CD4-positive, alpha-beta memory T cell (primary cell): ENCODE results near the gene NPTX1. TPM values are rescaled to one million over a fixed set of nuclear protein-coding genes. Genes with fewer than 3 reads are reported as not detected.

ENCODE experiments used
- CTCF ChIA-PET: fragments of 350-600 bp; sonication (Branson Sonifier 250); formaldehyde crosslinking; loops from one replicate; lab custom pipeline; 2021; ENCODE audit warnings: inconsistent platforms; ENCODE audit not compliant: partially characterized antibody; lab: Charles Lee
- POLR2A ChIA-PET: fragments of 350-600 bp; sonication (Branson Sonifier 250); formaldehyde crosslinking; loops from one replicate; lab custom pipeline; 2021; ENCODE audit not compliant: partially characterized antibody; lab: Charles Lee
- DNase-seq, 5 donors: peaks; one replicate each; pipeline versions ENCODE4 v3.0.0 to v3.0.0-alpha.2; 2020 to 2022; ENCODE audit warnings: mixed read lengths in 1 of 5
- H3K27ac ChIP-seq: one replicate; pipeline ENCODE4 v1.7.0; 2013; ENCODE audit warnings: low read depth, low read length
- H3K27me3 ChIP-seq: 2 replicates; pipeline ENCODE4 v1.7.0; 2013; ENCODE audit warnings: mild to moderate bottlenecking, low read length, moderate library complexity; ENCODE audit not compliant: insufficient read depth
- H3K36me3 ChIP-seq: 2 replicates; pipeline ENCODE4 v1.7.0; 2013; ENCODE audit warnings: mild to moderate bottlenecking, low read length, moderate library complexity; ENCODE audit not compliant: insufficient read depth
- H3K4me1 ChIP-seq: 2 replicates; pipeline ENCODE4 v1.7.0; 2013; ENCODE audit warnings: mild to moderate bottlenecking, low read length, moderate library complexity; ENCODE audit not compliant: insufficient read depth
- H3K4me3 ChIP-seq, 2 donors: one replicate each; pipeline ENCODE4 v1.7.0; 2013; ENCODE audit warnings: low read length in 2 of 2, mild to moderate bottlenecking in 1 of 2
- H3K9me3 ChIP-seq, 2 donors: one replicate each; pipeline ENCODE4 v1.7.0; 2013; ENCODE audit warnings: low read length in 2 of 2, control low read depth in 1 of 2; ENCODE audit not compliant: control insufficient read depth in 1 of 2
- H3K27ac Mint-ChIP-seq, 7 donors: one replicate each; pipeline ENCODE4 v1.8.0; 2020 to 2021; ENCODE audit warnings: mixed read lengths in 7 of 7, mild to moderate bottlenecking in 6 of 7, inconsistent platforms in 3 of 7, moderate library complexity in 3 of 7
- H3K27me3 Mint-ChIP-seq, 2 donors: one replicate each; pipeline ENCODE4 v1.8.0; 2020 to 2021; ENCODE audit warnings: mixed read lengths in 2 of 2
- H3K36me3 Mint-ChIP-seq, 2 donors: one replicate each; pipeline ENCODE4 v1.8.0; 2020 to 2021; ENCODE audit warnings: mixed read lengths in 2 of 2, inconsistent platforms in 1 of 2, mild to moderate bottlenecking in 1 of 2
- H3K4me1 Mint-ChIP-seq, 4 donors: one replicate each; pipeline ENCODE4 v1.8.0; 2020 to 2021; ENCODE audit warnings: mixed read lengths in 4 of 4, mild to moderate bottlenecking in 1 of 4
- H3K4me3 Mint-ChIP-seq, 8 donors: one replicate each; pipeline ENCODE4 v1.8.0; 2020 to 2021; ENCODE audit warnings: mixed read lengths in 8 of 8, mild to moderate bottlenecking in 7 of 8, moderate library complexity in 6 of 8, inconsistent platforms in 3 of 8
- H3K9me3 Mint-ChIP-seq, 8 donors: one replicate each; pipeline ENCODE4 v1.8.0; 2020 to 2021; ENCODE audit warnings: mixed read lengths in 8 of 8, mild to moderate bottlenecking in 5 of 8, inconsistent platforms in 3 of 8, moderate library complexity in 1 of 8
- intact Hi-C: fragments of 100-400 bp; cut with micrococcal nuclease; formaldehyde crosslinking; loops from one replicate; pipeline ENCODE4 v1.15.1; 2023
- polyA plus RNA-seq, 2 donors: library from polyadenylated mRNA; unstranded; fragments of 300-500 nt; fragmentation: Illumina TruSeq; gene quantifications; one replicate each; pipeline ENCODE4 v1.2.3, GENCODE V29; 2021
- total RNA-seq, 2 experiments: library from RNA; stranded (reverse); gene quantifications; one replicate each; pipeline ENCODE4 v1.2.3, GENCODE V29; 2021

The NPTX1 gene
- total and polyA plus RNA-seq, 4 experiments from 2014 or later = 0.38 TPM; not detected in 3

DNA sequence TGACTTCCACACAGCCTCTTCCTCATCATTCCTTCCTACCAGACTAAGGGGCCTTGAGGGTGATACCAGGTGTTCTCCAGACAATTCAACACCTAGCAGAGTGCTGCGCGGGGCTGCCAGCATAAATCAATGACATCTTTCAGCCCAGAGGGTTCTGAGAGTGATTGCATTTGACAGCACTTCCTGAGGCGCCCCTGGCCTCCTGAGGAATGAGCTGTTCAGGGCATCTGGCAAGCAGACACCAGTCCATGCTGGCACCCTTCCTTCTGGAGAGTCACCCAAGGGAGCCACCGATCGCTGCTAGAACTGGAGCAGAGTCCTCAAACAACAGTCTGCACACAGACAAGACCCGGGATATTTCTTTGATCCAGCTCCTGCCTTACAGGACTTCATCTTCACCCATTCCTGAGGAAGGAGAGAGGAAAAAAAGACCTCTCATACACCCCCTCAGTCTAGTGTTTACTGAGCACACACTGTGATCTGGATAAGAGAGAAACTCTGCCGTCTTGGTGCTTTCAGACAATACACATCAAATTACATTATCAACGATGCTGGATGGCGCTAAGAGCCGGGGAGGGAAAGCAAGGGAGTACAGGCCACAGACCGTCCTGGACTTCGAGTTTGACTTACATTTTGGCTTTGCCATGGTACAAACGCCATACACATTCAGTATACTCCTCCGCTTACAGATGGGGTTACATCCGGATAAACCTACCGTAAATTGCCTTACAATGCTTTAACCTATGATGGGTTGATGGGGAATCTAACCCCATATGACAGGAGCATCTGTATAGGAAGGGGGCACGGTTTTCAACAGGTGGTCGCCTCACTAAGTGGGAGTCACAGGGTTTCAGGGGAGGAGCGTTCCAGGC is 23.0 kb downstream of the NPTX1 start:
- ChIA-PET POLR2A (interaction anchor here (1.0 to 2.7 kb wide), 15 partner anchors 11 to 1230 kb away, joined by 3 to 22 read pairs (median 5); partner anchors contain the start of genes ARL16, CHMP6, ENDOV and FAAP100), CTCF (interaction anchor here (1.1 kb wide), 1 partner anchor 525 kb away, joined by 3 read pairs; no protein-coding TSS in a partner anchor)
- Mint-ChIP-seq H3K27me3 (peaks cover 4 to 6% of the 10 kb centered on the region in 2 donors), H3K4me3 (peak overlapping the region; percentile 89 to 93 (median 92)), H3K9me3 (peaks cover 0 to 4% (median 0%) of the 10 kb centered on the region in 8 donors), H3K36me3 (peaks cover 0 to 3% of the 10 kb centered on the region in 2 donors), H3K27ac (peak overlapping the region; percentile 88 to 98 (median 96)), H3K4me1 (peaks cover 9 to 25% (median 12%) of the 10 kb centered on the region in 4 donors)
- Histone ChIP-seq H3K9me3 (no peaks in the 10 kb centered on the region), H3K4me3 (peak overlapping the region in 1 of 2 donors; percentile 42), H3K27ac (no peak overlapping the region), H3K4me1 (peaks cover 18% of the 10 kb centered on the region), H3K36me3 (no peaks in the 10 kb centered on the region), H3K27me3 (no peaks in the 10 kb centered on the region)
- DNase-seq = peak in 1 of 5 donors; percentile 20
- intact Hi-C loops = no loop called here

DNA sequence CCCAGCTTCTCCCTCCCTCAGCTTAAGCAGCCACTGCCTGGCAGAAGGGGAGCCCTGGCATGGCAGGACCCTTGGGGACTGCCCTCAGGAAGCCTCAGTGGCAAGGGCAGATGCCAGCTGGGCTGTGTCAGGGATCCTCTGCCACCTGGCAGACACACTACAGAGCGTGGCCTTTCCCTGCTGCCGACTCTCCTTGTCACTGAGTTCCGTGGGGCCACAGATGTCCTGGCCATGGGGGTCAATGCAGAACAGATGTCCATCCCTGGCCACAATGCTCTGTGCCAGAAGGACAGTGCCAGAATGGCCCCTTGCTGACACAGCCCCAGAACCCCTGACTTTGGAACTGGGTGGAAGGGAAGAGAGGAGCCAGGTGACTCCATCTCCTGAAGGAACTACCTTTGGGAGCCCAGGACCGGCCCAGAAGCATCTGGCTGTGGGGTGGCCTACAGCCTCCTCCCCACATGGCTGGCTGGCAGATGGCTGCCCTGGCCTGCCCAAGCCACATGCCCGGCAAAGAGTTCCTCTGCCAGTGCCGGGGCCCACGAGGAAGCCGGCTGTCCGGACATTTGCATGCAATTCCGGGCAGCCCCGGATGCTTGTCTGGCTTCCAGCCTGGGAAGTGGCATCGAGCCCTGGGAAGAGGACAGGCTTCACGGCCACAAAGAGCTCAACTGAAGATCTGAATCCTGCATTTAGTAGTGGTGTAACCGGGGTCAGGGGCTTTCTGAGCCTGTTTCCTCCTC is 24.1 kb downstream of the NPTX1 start:
- H3K4me1 Mint-ChIP-seq = peaks cover 9 to 22% (median 12%) of the 10 kb centered on the region in 4 donors
- peaks cover 0 to 4% (median 0%) of the 10 kb centered on the region in 8 donors for H3K9me3 Mint-ChIP-seq
- DNase-seq = peak in 1 of 5 donors; percentile 13
- POLR2A ChIA-PET = no interaction called here
- peaks cover 18% of the 10 kb centered on the region for H3K4me1 ChIP-seq
- H3K27ac Mint-ChIP-seq = peak overlapping the region in 1 of 7 donors; percentile 95
- no peaks in the 10 kb centered on the region for H3K27me3 ChIP-seq
- intact Hi-C loops = no loop called here
- peaks cover 0 to 3% of the 10 kb centered on the region in 2 donors for H3K27me3 Mint-ChIP-seq
- H3K36me3 ChIP-seq = no peaks in the 10 kb centered on the region
- CTCF ChIA-PET = no interaction called here
- H3K4me3 Mint-ChIP-seq = peak overlapping the region in 1 of 8 donors; percentile 93
- H3K4me3 ChIP-seq = no peak overlapping the region
- no peaks in the 10 kb centered on the region for H3K9me3 ChIP-seq
- H3K27ac ChIP-seq = no peak overlapping the region
- H3K36me3 Mint-ChIP-seq = peaks cover 0 to 3% of the 10 kb centered on the region in 2 donors

DNA sequence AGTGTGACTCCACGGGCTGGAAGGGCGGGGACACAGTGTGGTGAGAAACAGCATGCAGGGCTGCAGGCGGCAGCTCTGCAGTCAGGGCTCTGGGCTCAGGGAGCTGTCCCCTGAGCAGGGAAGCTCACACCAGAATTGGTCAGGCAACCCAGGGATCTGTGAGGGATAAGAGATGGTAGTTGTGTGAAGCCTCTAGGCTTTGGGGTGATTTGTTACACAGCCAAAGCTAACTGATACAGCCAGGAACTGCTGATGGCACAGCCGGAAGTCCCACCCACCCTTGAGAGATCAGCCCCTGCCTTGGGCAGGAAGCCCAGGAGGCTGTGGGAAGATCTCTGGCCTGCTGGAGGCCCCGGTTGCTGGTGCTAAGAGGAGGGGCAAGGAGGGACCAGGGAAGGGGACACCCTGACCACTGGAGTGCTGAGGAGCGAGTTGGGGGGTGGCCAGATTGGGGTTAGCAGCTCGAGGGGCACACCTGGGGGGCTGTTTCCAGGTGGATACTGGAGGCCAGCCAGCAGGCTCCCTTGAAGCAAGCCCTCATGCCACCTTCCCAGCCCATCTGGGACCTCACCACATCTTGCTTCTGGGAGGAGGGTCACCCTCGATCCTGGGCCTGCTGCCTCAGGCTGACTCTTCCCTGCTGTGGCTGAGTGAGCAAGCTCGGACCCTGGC is 25.2 kb downstream of the NPTX1 start:
- Mint-ChIP-seq H3K36me3 (peaks cover 0 to 3% of the 10 kb centered on the region in 2 donors), H3K4me1 (peaks cover 9 to 17% (median 12%) of the 10 kb centered on the region in 4 donors), H3K9me3 (peaks cover 0 to 4% (median 0%) of the 10 kb centered on the region in 8 donors), H3K27me3 (no peaks in the 10 kb centered on the region), H3K27ac (no peak overlapping the region), H3K4me3 (peak overlapping the region in 1 of 8 donors; percentile 68)
- CTCF ChIA-PET = no interaction called here
- H3K4me1 ChIP-seq = peaks cover 18% of the 10 kb centered on the region
- no peaks in the 10 kb centered on the region for H3K9me3 ChIP-seq
- intact Hi-C loops = no loop called here
- DNase-seq = peak in 1 of 5 donors; percentile 8
- H3K27ac ChIP-seq = no peak overlapping the region
- H3K36me3 ChIP-seq = no peaks in the 10 kb centered on the region
- POLR2A ChIA-PET = no interaction called here
- H3K27me3 ChIP-seq = no peaks in the 10 kb centered on the region
- no peak overlapping the region for H3K4me3 ChIP-seq

DNA sequence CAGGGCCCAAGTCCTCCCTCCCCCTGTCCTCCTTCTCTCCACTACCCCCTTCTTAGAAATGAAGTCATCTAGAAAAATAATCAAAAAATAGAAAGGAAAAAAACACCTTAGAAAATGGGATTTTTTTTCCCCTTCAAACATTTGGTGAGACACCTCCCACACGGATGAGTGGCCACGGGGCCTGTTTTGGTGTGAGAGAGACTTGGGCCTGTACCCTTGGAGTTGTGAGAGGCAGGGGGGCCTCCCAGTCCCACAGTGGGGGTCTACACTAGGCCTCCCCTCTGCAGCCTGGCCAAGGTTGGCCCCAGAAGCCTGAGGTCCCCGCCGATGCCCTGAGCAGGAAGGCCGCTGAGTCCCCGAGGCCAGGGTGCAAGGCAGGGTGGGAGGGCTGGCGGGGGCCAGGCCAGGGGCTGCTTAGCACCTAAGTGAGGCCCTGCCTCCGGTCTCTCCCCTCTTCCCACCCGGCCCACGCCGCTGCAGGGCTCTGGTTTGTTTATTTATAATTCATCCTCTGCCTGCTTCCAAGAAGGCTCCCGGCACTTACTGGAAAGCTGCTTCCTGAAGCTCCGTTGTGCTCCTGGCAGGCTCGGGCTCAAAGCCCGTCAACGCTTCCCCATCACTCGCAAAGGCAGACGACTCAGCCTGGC is 26.4 kb downstream of the NPTX1 start:
- Histone ChIP-seq H3K9me3 (no peaks in the 10 kb centered on the region), H3K36me3 (no peaks in the 10 kb centered on the region), H3K4me3 (no peak overlapping the region), H3K4me1 (peaks cover 9% of the 10 kb centered on the region), H3K27me3 (no peaks in the 10 kb centered on the region), H3K27ac (no peak overlapping the region)
- H3K36me3 Mint-ChIP-seq = peaks cover 0 to 3% of the 10 kb centered on the region in 2 donors
- CTCF ChIA-PET = no interaction called here
- H3K27ac Mint-ChIP-seq = peak overlapping the region in 1 of 7 donors; percentile 55
- peaks cover 3 to 10% (median 7%) of the 10 kb centered on the region in 4 donors for H3K4me1 Mint-ChIP-seq
- peaks cover 0 to 4% (median 0%) of the 10 kb centered on the region in 8 donors for H3K9me3 Mint-ChIP-seq
- POLR2A ChIA-PET = no interaction called here
- intact Hi-C loops = no loop called here
- no peaks in the 10 kb centered on the region for H3K27me3 Mint-ChIP-seq
- no peak overlapping the region for H3K4me3 Mint-ChIP-seq
- DNase-seq = no peak

DNA sequence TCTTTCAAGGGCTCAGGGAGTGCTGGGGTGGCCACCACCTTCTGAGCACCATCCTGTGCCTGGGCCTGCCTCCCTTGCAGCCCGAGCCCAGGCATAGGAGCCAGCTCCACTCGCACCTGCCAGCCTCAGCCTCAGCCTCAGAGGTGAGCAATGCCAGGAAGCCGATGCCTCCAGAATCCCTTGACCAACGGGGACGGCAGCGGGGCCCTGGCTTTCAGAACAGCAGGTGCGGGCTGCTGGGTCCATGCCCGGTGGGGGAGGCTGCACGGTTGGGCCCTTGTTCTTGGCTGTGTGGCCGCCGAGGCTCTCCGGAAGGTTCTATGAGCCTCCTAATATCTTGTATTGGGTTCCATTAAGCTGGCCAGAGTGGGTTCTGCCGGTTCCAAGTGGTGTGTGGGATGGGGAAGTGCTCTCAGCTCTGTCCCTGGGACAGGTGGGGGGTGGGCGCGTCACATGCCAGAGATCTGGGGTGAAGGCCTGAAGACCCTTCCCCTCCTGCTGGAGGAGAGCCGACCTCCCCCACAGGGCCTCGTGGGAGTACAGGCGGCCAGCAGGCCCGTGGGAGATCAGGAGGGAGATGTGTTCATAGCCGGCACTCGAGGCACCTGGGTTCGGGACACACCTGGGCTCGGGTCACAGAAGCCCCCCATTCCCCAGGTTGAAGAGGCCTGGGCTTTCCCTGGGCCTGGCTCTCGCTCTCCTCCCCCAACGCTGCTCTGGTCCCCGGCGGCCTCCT is 27.0 kb downstream of the NPTX1 start:
- intact Hi-C loops = no loop called here
- ChIA-PET CTCF (no interaction called here), POLR2A (no interaction called here)
- H3K27ac ChIP-seq = no peak overlapping the region
- Mint-ChIP-seq H3K27ac (no peak overlapping the region), H3K9me3 (peaks cover 0 to 4% (median 0%) of the 10 kb centered on the region in 8 donors), H3K4me3 (no peak overlapping the region), H3K4me1 (peaks cover 3 to 9% (median 6%) of the 10 kb centered on the region in 4 donors), H3K36me3 (peaks cover 0 to 3% of the 10 kb centered on the region in 2 donors), H3K27me3 (no peaks in the 10 kb centered on the region)
- H3K9me3 ChIP-seq = no peaks in the 10 kb centered on the region
- peaks cover 9% of the 10 kb centered on the region for H3K4me1 ChIP-seq
- no peaks in the 10 kb centered on the region for H3K36me3 ChIP-seq
- no peaks in the 10 kb centered on the region for H3K27me3 ChIP-seq
- no peak overlapping the region for H3K4me3 ChIP-seq
- DNase-seq = no peak

DNA sequence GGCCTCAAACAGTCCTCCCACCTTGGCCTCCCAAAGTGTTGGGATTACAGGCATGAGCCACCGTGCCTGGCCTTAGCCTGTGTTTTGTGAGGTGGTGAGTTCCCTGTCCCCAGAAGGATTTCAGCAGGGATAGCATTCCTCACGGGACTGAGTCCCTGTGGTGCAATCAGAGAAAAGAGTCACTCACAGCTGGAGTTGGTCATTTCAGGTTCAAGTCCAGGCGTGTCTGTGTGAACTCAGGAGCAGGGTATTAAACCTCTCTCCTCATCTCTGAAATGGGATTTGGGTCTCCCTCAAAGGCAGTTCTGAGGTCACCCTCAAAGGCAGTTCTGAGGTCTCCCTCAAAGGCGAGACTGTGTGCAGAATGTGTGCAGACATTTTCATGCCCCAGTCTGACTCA is 28.6 kb downstream of the NPTX1 start:
- intact Hi-C loops = no loop called here
- Mint-ChIP-seq H3K4me3 (no peak overlapping the region), H3K27ac (no peak overlapping the region), H3K27me3 (peaks cover 2 to 3% of the 10 kb centered on the region in 2 donors), H3K36me3 (peaks cover 0 to 2% of the 10 kb centered on the region in 2 donors), H3K9me3 (no peaks in the 10 kb centered on the region), H3K4me1 (no peaks in the 10 kb centered on the region)
- H3K27ac ChIP-seq = no peak overlapping the region
- ChIA-PET POLR2A (no interaction called here), CTCF (no interaction called here)
- H3K4me3 ChIP-seq = no peak overlapping the region
- no peak for DNase-seq
- no peaks in the 10 kb centered on the region for H3K27me3 ChIP-seq
- no peaks in the 10 kb centered on the region for H3K36me3 ChIP-seq
- no peaks in the 10 kb centered on the region for H3K4me1 ChIP-seq
- no peaks in the 10 kb centered on the region for H3K9me3 ChIP-seq
